HFF-Myc (cell line): ENCODE results near the gene HIVEP3.
"Not testable (repeated sequence)": the region's sequence is repeated elsewhere in the genome, so short reads cannot be mapped to it uniquely, and the experiment has no call there.

Experiments
- DNase-seq: peaks from one replicate; pipeline ENCODE4 v3.0.0-alpha.2; 2011; ENCODE audit warnings: low read depth; ENCODE audit errors: extremely low read depth
- H3K4me3 ChIP-seq: replicated peaks from 2 replicates; pipeline ENCODE4 v1.5.1; 2011; ENCODE audit warnings: low read depth, mild to moderate bottlenecking, control low read depth, low read length
- CTCF ChIP-seq: IDR thresholded peaks from 2 replicates; pipeline ENCODE4 v1.5.1; 2012; ENCODE audit warnings: mild to moderate bottlenecking, low read depth, low read length, control low read depth; ENCODE audit errors: missing control alignments

Gene HIVEP3

GRCh38 chr1:41557751-41558455 lies 360.8 kb downstream of the HIVEP3 start:
- TF ChIP-seq CTCF = no peak
- no peak for DNase-seq
- no peak overlapping the region for H3K4me3 ChIP-seq

GRCh38 chr1:41554746-41555145 lies 364.0 kb downstream of the HIVEP3 start:
- not testable (repeated sequence) for DNase-seq, H3K4me3 ChIP-seq

- TF ChIP-seq CTCF = no peak
- H3K4me3 ChIP-seq = no peak overlapping the region
- DNase-seq = no peak
These were observed 370.8 kb downstream of the HIVEP3 start for GRCh38 chr1:41547781-41548560.

GRCh38 chr1:41547336-41547735 lies 371.4 kb downstream of the HIVEP3 start:
- no peak for DNase-seq
- no peak for TF ChIP-seq CTCF
- H3K4me3 ChIP-seq = no peak overlapping the region

GRCh38 chr1:41546833-41547135 lies 371.9 kb downstream of the HIVEP3 start:
- no peak overlapping the region for H3K4me3 ChIP-seq
- no peak for DNase-seq
- no peak for TF ChIP-seq CTCF

GRCh38 chr1:41545996-41546832 lies 372.5 kb downstream of the HIVEP3 start:
- no peak for TF ChIP-seq CTCF
- DNase-seq = no peak
- H3K4me3 ChIP-seq = no peak overlapping the region
